ENCODE results near the gene SLC2A6.
A peak's percentile ranks its signal among the peaks of the same experiment; 100 is the strongest.
"Not testable (repeated sequence)": the region's sequence is repeated elsewhere in the genome, so short reads cannot be mapped to it uniquely, and the experiment has no call there.

Gene SLC2A6

GRCh38 chr9:133463234-133463863 lies 15.6 kb downstream of the SLC2A6 start:
- no peak for DNase-seq (ENCODE audit: low read depth in 2 of 2)

GRCh38 chr9:133461975-133462374 lies 16.9 kb downstream of the SLC2A6 start:
- DNase-seq (ENCODE audit: low read depth in 2 of 2) = no peak

DNA sequence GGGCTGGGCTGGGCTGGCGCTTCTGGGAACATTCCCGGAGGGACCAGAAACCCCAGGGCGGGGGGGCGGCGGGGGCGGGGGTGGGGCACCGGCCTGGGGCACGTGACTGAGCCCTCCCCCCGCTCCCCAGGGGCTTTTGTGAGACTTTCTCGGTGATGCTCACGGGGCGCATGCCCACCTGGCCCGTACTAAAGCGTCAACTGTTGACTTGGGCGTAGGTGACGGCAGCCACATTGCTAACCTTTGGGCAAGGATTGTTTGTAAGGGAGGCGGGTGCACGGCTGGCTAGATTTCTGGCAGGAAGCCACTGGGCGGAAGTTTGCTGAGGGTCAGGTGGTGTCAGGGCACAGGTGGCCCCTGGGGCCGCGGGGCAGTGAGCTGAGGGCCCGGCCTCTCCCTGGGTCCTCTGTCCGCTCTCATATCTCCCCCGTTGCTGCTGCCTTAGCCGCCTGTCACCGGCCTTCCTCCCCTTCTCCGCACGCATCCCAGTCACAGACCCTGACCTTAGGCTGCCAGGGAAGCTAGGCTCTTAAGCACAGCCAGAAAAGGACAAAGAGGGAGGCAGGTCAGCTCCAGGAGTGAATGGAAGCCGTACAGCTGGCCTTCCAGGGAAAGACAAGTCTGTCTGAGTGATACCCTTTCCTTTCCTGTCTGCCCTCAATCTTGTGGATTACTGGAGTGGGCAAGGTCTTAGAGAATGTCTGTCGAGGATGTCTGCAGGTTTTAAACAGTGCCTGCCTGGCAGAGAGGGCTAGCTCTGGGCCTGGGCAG lies 18.3 kb downstream of the SLC2A6 start:
- DNase-seq (ENCODE audit: low read depth in 2 of 2) = no peak

GRCh38 chr9:133459476-133460404 lies 19.2 kb downstream of the SLC2A6 start, which contains the start of gene CACFD1:
Gene CACFD1, plus strand, starts transcription at chr9:133459978. Its CDS starts 89 bp downstream, at chr9:133460067.
- peak; percentile 83 to 92 for DNase-seq (ENCODE audit: low read depth in 2 of 2)

DNA sequence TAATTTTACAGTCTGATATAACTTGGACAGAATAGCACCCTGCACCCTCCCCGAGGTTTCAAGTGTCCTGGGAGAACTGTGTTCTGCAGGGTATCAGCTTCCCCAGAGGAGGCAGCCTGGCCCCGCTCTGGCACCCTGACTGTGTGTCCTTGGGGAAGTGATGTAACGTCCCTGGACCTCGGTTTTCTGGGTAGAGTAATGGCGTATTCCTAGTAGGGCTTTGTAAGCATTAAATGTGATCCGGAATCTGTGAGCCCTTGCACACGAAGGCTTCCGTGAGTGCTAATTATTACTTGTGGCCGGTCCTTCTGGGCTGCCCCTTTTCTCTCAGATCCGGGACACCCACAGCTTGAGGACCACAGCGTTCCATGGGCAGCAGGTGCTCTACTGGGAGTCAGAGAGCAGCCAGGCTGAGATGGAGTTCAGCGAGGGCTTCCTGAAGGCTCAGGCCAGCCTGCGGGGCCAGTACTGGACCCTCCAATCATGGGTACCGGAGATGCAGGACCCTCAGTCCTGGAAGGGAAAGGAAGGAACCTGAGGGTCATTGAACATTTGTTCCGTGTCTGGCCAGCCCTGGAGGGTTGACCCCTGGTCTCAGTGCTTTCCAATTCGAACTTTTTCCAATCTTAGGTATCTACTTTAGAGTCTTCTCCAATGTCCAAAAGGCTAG lies 20.1 kb downstream of the SLC2A6 start:
- no peak for DNase-seq (ENCODE audit: low read depth in 2 of 2)

GRCh38 chr9:133457748-133458147 lies 21.2 kb downstream of the SLC2A6 start:
- no peak for DNase-seq (ENCODE audit: low read depth in 2 of 2)

DNA sequence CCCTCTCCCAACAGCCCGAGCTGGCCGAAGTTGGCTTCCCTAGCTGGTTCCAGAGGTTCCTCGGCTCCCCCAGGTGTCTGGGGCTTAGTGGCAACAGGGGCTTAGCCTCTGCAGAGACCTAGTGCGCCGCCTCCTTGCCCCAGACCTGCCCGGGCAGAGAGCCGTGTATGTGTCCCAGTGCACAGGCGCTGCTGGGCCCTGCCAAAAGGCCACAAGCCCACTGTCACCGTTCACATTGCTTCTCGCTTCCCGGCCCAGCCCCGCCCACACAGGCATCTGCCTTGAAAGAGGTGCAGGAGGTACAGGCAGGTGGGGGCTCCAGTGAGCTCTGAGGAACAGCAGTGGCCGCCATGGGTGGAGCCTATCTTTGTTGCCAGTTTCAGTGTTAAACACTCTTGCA lies 21.7 kb downstream of the SLC2A6 start:
- DNase-seq (ENCODE audit: low read depth in 2 of 2) = no peak

- DNase-seq (ENCODE audit: low read depth in 2 of 2) = no peak
Measured at GRCh38 chr9:133456409-133456808, 22.5 kb downstream of the SLC2A6 start.

- no peak for DNase-seq (ENCODE audit: low read depth in 2 of 2)
Measured at GRCh38 chr9:133455936-133456335, 23.0 kb downstream of the SLC2A6 start.

DNA sequence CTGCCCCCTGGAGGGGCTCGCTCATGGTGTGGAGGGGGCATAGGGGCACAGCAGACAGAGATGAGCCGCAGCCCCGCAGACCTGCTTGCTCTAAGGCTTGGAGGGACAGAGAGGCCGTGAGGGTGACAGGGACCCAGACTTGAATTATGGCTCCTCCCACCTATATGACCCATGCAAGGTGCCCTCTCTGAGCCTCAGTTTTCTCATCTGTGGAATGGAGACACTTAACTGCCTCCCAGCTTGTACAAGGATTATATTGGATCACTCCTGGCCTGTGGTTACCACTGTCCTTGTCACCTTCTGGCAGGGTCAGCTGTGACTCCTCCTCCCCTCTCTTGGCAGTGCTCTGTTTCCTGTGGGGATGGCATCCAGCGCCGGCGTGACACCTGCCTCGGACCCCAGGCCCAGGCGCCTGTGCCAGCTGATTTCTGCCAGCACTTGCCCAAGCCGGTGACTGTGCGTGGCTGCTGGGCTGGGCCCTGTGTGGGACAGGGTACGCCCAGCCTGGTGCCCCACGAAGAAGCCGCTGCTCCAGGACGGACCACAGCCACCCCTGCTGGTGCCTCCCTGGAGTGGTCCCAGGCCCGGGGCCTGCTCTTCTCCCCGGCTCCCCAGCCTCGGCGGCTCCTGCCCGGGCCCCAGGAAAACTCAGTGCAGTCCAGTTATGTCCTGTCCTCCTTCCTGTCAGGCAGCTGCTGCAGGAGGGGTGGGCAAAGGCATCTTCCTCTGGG lies 23.8 kb downstream of the SLC2A6 start:
- no peak for DNase-seq (ENCODE audit: low read depth in 2 of 2)

DNA sequence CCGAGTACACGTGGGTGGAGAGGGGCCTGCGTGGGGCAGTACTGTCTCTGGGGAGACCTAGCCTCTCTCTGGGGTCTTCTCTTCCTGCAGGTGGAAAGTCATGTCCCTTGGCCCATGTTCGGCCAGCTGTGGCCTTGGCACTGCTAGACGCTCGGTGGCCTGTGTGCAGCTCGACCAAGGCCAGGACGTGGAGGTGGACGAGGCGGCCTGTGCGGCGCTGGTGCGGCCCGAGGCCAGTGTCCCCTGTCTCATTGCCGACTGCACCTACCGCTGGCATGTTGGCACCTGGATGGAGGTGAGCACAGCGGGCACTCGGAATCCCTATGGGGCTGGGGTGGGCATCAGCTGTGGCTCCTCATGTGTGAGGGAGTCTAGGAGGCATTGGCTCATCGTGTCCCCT lies 24.6 kb downstream of the SLC2A6 start:
- no peak for DNase-seq (ENCODE audit: low read depth in 2 of 2)

- no peak for DNase-seq (ENCODE audit: low read depth in 2 of 2)
Measured at GRCh38 chr9:133453651-133454050, 25.2 kb downstream of the SLC2A6 start.

- DNase-seq (ENCODE audit: low read depth in 2 of 2) = no peak
Measured at GRCh38 chr9:133452562-133452961, 26.3 kb downstream of the SLC2A6 start.

- DNase-seq (ENCODE audit: low read depth in 2 of 2) = not testable (repeated sequence)
Measured at GRCh38 chr9:133451865-133452264, 27.0 kb downstream of the SLC2A6 start.

DNA sequence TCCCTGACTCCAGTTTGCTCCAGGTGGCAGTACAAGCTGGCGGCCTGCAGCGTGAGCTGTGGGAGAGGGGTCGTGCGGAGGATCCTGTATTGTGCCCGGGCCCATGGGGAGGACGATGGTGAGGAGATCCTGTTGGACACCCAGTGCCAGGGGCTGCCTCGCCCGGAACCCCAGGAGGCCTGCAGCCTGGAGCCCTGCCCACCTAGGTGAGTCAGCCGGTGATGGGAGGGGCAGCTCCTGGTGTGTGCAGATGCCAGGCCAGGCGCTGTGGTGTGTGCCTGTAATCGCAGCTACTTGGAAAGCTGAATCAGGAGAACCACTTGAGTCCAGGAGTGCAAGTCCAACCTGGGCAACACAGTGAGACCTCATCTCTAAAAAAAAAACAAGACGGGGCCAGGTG lies 29.1 kb downstream of the SLC2A6 start:
- DNase-seq (ENCODE audit: low read depth in 2 of 2) = no peak

- DNase-seq (ENCODE audit: low read depth in 2 of 2) = no peak
Measured at GRCh38 chr9:133448487-133448972, 30.4 kb downstream of the SLC2A6 start.

- no peak for DNase-seq (ENCODE audit: low read depth in 2 of 2)
Measured at GRCh38 chr9:133445293-133445969, 33.5 kb downstream of the SLC2A6 start.

DNA sequence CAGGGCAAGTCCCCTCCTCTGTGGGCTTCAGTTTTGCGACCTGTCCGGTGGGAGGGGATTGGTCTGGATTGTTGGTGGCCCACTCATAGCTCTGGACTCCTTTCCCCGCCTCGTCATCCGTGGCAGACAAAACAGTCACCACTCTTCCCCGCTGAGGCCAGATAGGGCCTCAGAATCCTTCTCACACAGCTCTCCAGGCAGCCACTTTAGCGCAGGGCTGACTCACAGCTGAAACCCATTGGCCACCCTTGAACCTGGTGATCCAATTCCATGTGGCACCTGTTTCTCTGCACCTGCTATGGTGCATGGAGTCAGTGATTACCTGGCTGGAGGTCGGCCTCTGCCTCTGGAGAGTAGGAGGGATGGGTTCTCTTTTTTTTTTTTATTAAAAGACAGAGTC lies 34.9 kb downstream of the SLC2A6 start:
- no peak for DNase-seq (ENCODE audit: low read depth in 2 of 2)

- DNase-seq (ENCODE audit: low read depth in 2 of 2) = no peak
Measured at GRCh38 chr9:133443248-133443647, 35.7 kb downstream of the SLC2A6 start.

DNA sequence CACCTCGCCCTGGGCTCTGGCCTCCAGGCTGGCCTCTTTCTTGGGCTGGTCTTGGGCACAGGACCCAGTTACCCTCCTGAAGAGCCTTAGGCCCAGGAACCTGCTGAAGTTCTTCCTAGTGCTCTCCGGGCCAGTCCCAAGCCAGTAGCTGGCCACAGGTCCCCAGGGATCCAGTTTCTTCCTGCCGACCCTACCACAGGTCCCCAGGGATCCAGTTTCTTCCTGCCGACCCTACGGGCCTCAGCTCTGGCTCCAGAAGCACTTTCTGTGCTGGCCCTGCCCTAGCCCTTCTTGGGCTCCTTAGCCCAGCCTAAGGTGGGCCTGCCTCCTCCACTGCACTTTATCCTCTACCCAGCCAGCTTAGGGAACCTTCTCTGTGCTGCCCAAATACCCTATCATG lies 37.3 kb downstream of the SLC2A6 start:
- no peak for DNase-seq (ENCODE audit: low read depth in 2 of 2)
